Gastrocnemius medialis (tissue), 4 donors: ENCODE measurements around the gene ANKRD53. TPM values are rescaled to one million over a fixed set of nuclear protein-coding genes. Genes with fewer than 3 reads are reported as not detected.

Experiments
- ATAC-seq, 2 donors: fragments of 150-250 bp; one replicate each; pipeline ENCODE4 v1.9.1; 2016
- DNase-seq, 2 donors: peaks; one replicate each; pipeline ENCODE4 v3.0.0-alpha.2; 2019
- H3K27ac ChIP-seq, 4 donors: fragments of 200-600 bp; sonication (generic); 1 replicate in 1 of 4; 2 replicates in 3 of 4; pipeline ENCODE4 v1.5.1; 2016 to 2018; ENCODE audit warnings: mild to moderate bottlenecking in 2 of 4, moderate library complexity in 1 of 4
- H3K27me3 ChIP-seq, 3 donors: fragments of 200-600 bp; sonication (generic) in 2 of 3; 1 replicate in 1 of 3; 2 replicates in 2 of 3; pipeline versions ENCODE4 v1.5.1 to v1.6.0; 2016 to 2019; ENCODE audit warnings: mild to moderate bottlenecking in 1 of 3, moderate library complexity in 1 of 3
- H3K36me3 ChIP-seq, 2 donors: fragments of 200-600 bp; sonication (generic) in 1 of 2; one replicate each; pipeline ENCODE4 v1.5.1; 2017 to 2018
- H3K4me1 ChIP-seq, 2 donors: fragments of 200-600 bp; sonication (generic) in 1 of 2; one replicate each; pipeline ENCODE4 v1.5.1; 2016 to 2017; ENCODE audit warnings: mild to moderate bottlenecking in 2 of 2
- H3K4me3 ChIP-seq, 4 donors: fragments of 200-600 bp; sonication (generic) in 3 of 4; 1 replicate in 1 of 4; 2 replicates in 3 of 4; pipeline ENCODE4 v1.5.1; 2016 to 2019; ENCODE audit warnings: mild to moderate bottlenecking in 2 of 4
- H3K9me3 ChIP-seq, 3 donors: fragments of 200-600 bp; sonication (generic) in 2 of 3; 1 replicate in 1 of 3; 2 replicates in 2 of 3; pipeline ENCODE4 v1.5.1; 2016 to 2019
- CTCF ChIP-seq, 5 experiments: fragments of 450-650 bp in 3 of 5; fragments of 200-600 bp in 2 of 5; sonication (generic) in 2 of 5; IDR thresholded peaks in 4 of 5; conservative IDR thresholded peaks in 1 of 5; 1 replicate in 4 of 5; 2 replicates in 1 of 5; pipeline ENCODE4 v1.5.1; 2016 to 2019; ENCODE audit warnings: antibody characterized with exemption in 5 of 5, mild to moderate bottlenecking in 3 of 5, moderate library complexity in 3 of 5
- POLR2A ChIP-seq, 2 donors: fragments of 450-650 bp; IDR thresholded peaks; one replicate each; pipeline ENCODE4 v1.6.1; 2017; ENCODE audit warnings: antibody characterized with exemption in 2 of 2, mild to moderate bottlenecking in 2 of 2, moderate library complexity in 2 of 2
- in situ Hi-C, 4 donors: fragments of 200-750 bp; cut with MboI; loops; one replicate each; pipeline versions ENCODE4 v1.15.0 to v1.8.0; 2017; ENCODE audit warnings: low sequenced_read_pairs in 4 of 4
- intact Hi-C: fragments of 100-400 bp; cut with DNase I; formaldehyde crosslinking; loops from one replicate; pipeline ENCODE4 v1.15.1; 2023; ENCODE audit warnings: low total_unique reads
- total RNA-seq, 4 donors: library from RNA; depleted of rRNA; stranded (reverse); fragments of >200 nt; gene quantifications; one replicate each; pipeline versions ENCODE4 v1.1.0 to v1.2.3, GENCODE V29; 2016

Gene ANKRD53
- total RNA-seq, 4 donors from 2014 or later: 0.44 to 2.0 TPM; not detected in 2

- DNase-seq: peak; percentile 47 to 48
- peak; percentile 94 to 96 for ATAC-seq
- H3K9me3 ChIP-seq: no peaks in the 10 kb centered on the region
- no peaks in the 10 kb centered on the region for H3K36me3 ChIP-seq
- in situ Hi-C loops: loop anchor here in 3 of 4 donors (10.0 to 25.0 kb wide), 2 partner anchors 84 to 161 kb away; partner anchors contain the start of gene FIGLA (in 1 of the 3)
- H3K27me3 ChIP-seq: peaks cover 0 to 6% (median 0%) of the 10 kb centered on the region in 3 donors
- peaks cover 0 to 4% of the 10 kb centered on the region in 2 donors for H3K4me1 ChIP-seq
- TF ChIP-seq POLR2A (IDR thresholded peaks at IDR 0.05) (no peak), CTCF (IDR thresholded peaks at IDR 0.05 in 4 of 5, conservative IDR thresholded peaks at IDR 0.05 in 1 of 5) (peak; percentile 59 to 90 (median 76))
- no peak overlapping the region for H3K27ac ChIP-seq
- peak overlapping the region; percentile 32 to 51 (median 46) for H3K4me3 ChIP-seq
- intact Hi-C loops: loop anchor here (1.0 to 2.0 kb wide), 2 partner anchors 28 to 77 kb away; no protein-coding TSS in a partner anchor
Observed at GRCh38 chr2:70948337-70949003, 30.0 kb upstream of the ANKRD53 start.

- H3K27me3 ChIP-seq: peaks cover 0 to 6% (median 0%) of the 10 kb centered on the region in 3 donors
- in situ Hi-C loops: loop anchor here in 3 of 4 donors (10.0 to 25.0 kb wide), 2 partner anchors 84 to 162 kb away; partner anchors contain the start of gene FIGLA (in 1 of the 3)
- ATAC-seq (no peak), DNase-seq (no peak)
- no peak overlapping the region for H3K27ac ChIP-seq
- peaks cover 0 to 4% of the 10 kb centered on the region in 2 donors for H3K4me1 ChIP-seq
- no peak for TF ChIP-seq POLR2A (IDR thresholded peaks at IDR 0.05)
- TF ChIP-seq CTCF (IDR thresholded peaks at IDR 0.05 in 4 of 5, conservative IDR thresholded peaks at IDR 0.05 in 1 of 5): no peak
- no peak overlapping the region for H3K4me3 ChIP-seq
- H3K36me3 ChIP-seq: no peaks in the 10 kb centered on the region
- intact Hi-C loops: loop anchor here (2.0 kb wide), 1 partner anchor 28 kb away; no protein-coding TSS in a partner anchor
- H3K9me3 ChIP-seq: no peaks in the 10 kb centered on the region
Observed at GRCh38 chr2:70949086-70949485, 29.3 kb upstream of the ANKRD53 start.

- in situ Hi-C loops: no loop called here
- Histone ChIP-seq H3K27me3 (peaks cover 0 to 3% (median 0%) of the 10 kb centered on the region in 3 donors), H3K27ac (no peak overlapping the region), H3K9me3 (no peaks in the 10 kb centered on the region), H3K36me3 (no peaks in the 10 kb centered on the region), H3K4me3 (no peak overlapping the region), H3K4me1 (no peaks in the 10 kb centered on the region)
- intact Hi-C loops: no loop called here
- no peak for DNase-seq
- no peak for ATAC-seq
- TF ChIP-seq POLR2A (IDR thresholded peaks at IDR 0.05): no peak
- no peak for TF ChIP-seq CTCF (IDR thresholded peaks at IDR 0.05 in 4 of 5, conservative IDR thresholded peaks at IDR 0.05 in 1 of 5)
Observed at GRCh38 chr2:70954886-70955285, 23.5 kb upstream of the ANKRD53 start.

GRCh38 chr2:70956141-70956540, 22.3 kb upstream of the ANKRD53 start:
- Histone ChIP-seq H3K27me3 (peaks cover 0 to 9% (median 0%) of the 10 kb centered on the region in 3 donors), H3K27ac (no peak overlapping the region), H3K4me1 (no peaks in the 10 kb centered on the region), H3K4me3 (no peak overlapping the region), H3K36me3 (no peaks in the 10 kb centered on the region), H3K9me3 (no peaks in the 10 kb centered on the region)
- TF ChIP-seq POLR2A (IDR thresholded peaks at IDR 0.05): no peak
- TF ChIP-seq CTCF (IDR thresholded peaks at IDR 0.05 in 4 of 5, conservative IDR thresholded peaks at IDR 0.05 in 1 of 5): no peak
- DNase-seq (no peak), ATAC-seq (no peak)
- intact Hi-C loops (no loop called here), in situ Hi-C loops (no loop called here)
